T follicular helper cell (primary cell): Measurements from ENCODE around the gene LTBR.
"Not testable (repeated sequence)": the region's sequence is repeated elsewhere in the genome, so short reads cannot be mapped to it uniquely, and the experiment has no call there.

Experiments
- DNase-seq: peaks from one replicate; pipeline ENCODE4 v3.0.0-alpha.2; 2020; ENCODE audit warnings: low read depth
- total RNA-seq, 2 experiments: gene quantifications; one replicate each; lab custom pipeline; 2026; lab: John Stamatoyannopoulos, UW

LTBR gene
- 0.12 to 0.26 reads per million in 2 experiments for total RNA-seq

DNA sequence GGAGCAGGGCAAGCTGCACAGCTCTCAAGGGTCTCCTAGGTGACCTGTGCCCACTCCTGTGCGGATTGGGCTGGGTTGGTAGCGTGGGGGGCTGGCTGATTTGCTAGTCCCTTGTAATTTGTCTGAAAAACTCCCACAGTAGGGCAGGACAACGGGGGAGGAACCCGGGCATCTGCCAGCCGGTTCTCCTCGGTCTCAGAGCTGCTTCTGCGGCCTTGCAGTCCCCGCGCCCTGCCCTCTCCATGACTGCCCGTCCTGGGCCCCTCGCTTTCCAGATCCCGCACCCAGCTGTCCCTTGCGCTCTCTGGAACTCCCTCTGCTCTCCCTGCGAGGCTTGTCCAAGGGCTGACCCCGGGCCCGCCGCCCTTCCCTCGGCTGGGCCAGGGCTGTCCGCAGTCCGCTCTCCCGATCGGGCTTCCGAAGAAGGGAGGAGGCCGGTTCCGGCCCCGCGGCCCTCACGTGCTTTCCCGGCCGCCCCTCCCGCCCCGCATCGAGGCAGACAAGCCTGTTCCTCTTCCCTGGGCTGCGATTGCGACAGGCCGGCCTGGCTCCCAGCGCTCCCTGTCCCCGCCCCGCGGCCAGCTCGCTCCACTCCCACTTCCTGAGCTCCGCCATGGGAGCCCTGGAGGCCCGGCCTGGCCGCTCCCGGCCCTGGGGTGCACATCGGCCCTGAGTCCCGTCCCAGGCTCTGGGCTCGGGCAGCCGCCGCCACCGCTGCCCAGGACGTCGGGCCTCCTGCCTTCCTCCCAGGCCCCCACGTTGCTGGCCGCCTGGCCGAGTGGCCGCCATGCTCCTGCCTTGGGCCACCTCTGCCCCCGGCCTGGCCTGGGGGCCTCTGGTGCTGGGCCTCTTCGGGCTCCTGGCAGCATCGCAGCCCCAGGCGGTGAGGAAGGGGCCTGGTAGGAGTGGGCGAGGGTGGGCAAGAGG is at the start of gene LTBR:
Gene LTBR, plus strand, starts transcription at position 591 of the 927 bp plus-strand sequence. Its CDS starts 197 bp downstream, at position 788.
- DNase-seq = no peak

DNA sequence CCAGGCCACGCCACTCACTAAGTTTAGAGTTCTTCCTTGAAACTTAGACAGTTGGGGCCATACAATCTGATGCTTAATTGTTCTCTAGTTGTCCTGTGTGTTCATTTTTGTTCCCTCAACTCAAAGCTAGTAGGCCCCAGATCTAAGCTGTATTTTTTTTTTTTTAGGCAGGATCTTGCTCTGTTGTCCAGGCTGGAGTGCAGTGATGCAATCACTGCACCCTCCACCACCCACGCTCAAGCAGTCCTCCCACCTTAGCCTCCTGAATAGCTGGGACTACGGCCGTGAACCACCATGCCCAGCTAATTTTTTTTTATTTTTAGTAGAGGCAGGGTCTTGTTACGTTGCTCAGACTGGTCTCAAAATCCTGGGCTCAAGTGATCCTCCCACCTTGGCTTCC is 49.6 kb upstream of the LTBR start:
- DNase-seq = no peak

DNA sequence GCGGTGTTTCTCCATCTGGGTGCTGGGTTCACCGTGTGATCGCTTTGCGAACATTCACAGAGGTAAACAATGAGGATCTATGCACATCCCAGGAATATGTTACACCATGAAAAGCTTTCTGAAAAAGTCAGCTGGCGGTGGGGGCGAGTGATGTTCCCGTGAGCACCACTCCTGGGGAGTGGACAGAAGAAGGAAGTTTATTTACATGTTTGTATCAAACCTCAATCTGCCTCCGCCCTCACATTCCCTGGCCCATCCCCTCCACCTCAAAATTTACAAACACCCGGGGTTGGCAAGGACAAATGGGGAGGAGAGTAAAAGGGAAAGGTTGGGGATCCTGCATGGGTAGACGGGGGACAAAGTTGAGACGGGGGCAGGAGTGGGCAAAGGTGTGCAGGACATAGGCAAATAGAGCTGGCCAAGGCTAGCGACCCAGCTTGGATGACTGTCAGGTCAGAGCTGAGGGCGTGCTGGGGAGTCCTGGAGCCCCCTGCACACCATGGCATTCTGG is 49.0 kb upstream of the LTBR start:
- DNase-seq = no peak

DNA sequence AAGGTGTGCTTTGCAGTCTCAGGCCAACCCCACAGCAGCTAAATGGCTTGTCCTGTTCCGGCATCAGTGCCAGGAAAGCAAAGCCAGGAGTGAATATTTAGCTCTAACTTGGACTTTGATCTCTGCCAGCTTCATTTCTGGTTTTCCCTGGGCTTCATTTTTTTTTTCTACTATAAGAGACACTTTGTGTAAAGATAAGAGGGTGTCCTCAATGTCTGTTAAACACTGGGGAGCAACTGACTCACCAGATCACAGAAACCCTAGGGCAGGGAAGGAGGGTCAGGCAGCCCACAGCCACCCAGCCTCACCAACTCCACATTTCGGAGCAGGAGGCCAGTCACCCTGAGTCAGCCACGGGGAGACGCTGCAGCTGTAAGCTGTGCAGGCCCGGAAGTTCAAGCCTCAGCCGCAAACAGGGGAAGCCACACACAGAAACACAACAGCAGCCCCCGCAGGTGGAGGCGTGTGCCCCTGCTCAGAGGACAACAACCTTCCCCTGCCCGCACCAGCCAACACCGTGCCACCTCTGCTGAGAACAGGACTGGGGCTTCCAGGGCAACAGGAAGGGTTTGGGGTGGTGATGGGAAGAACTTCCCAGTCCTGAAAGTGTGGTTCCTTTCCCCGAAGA is 48.4 kb upstream of the LTBR start:
- DNase-seq = peak; percentile 69

DNA sequence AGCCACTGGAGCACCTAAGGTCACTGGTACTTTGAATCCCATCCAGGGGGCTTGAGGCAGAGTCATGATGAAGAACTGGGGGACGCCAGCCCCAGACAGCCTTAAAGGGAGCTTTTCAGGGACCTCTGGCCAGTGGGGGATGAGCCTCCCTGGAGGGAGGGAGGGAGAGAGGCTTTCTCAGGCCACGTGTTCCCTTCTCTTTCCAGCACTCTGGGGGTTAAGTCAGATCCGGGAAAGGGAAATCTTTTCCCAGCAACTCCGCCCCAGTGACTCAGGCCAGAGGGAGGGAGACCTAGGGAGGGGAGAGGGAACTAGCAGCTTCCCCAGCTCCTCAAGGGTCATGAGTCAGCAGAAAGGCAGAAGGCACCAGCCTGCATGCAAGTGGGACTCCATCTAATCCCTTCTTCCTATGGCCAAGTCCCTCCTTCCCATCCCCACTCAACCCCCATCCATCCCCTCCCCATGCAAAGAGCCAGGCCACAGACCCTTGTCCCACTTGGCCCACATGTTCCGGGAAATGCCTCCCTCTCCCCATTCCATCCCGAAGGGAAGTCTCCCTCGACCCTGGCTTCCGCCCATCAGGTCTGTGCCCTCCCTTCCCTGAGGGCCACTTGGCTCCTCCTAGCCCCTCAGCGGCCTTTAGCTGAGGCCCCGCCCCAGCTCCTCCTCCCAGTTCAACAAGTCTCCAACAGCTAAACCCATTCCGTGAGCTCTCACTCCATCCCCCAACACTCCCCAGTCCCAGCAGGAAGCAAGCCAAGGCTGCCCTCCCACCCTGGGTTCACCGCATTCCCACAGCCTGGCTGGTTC is 47.7 kb upstream of the LTBR start:
- DNase-seq = no peak

DNA sequence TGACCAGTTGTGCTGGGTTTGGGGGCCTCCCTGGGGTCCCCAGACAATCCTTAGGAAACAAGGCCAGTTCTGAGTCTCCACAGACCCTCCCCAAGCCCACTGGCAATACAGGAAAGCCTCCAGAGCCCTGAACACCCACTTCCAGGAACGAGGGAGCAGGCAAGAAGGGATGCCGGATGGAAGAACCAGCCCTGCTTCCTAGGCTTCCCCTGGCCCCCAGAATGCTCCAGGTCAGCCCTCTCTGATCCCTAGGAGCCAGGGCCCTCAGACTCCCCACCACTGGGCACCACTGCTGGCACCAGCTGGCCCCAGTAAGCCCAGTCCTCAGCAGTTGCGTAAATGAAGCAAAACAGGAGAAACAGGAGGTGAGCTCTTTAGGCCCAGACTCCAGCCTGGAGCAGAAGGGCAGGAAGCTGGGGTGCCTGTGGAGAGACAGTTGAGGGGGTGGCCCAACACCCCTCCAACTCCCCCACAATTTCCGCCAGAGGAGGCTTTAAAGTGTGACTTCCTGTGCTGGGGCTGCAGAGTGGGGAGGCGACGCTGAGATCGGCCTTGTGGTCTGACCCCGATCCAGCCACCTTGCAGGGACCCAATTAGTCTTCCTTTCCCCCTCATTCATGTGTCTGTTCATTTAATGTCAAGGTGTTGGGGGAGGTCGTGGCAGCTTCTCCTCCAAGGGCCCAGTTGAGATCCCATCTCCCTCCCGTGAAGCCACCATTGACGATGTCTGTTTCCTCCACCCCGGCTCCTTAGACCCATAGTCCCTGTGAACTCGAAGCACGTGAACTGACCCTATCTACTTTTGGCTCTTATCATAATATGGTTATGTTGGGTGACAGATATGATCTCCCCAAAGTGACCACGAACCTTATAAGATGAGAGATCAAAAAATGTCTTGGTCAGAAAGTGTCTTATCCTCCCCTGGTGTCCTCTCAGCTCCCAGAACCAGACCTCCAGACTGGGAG is 46.8 kb upstream of the LTBR start:
- peak; percentile 42 for DNase-seq

DNA sequence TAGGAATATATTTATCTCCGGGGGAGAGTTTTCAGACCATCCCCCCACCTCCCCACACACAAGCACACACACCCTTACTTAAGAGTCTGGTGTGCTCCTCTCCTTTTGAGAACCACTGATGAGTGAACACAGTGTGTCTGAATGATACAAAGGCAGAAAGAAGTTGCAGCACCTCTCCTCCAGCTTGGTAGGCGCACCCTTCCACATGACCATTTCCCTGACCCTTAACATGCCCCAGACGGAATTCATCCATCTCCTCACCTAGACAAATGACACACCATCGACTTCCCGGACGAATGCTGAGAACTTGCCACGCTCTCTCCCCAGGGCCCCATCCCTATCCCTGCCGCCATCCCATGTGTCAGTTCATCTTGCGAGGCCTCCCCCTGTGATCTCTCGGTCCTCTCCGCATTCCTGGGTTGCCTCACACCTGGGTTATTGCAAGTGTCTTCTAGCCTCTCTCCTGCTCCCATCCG is 46.0 kb upstream of the LTBR start:
- no peak for DNase-seq

DNA sequence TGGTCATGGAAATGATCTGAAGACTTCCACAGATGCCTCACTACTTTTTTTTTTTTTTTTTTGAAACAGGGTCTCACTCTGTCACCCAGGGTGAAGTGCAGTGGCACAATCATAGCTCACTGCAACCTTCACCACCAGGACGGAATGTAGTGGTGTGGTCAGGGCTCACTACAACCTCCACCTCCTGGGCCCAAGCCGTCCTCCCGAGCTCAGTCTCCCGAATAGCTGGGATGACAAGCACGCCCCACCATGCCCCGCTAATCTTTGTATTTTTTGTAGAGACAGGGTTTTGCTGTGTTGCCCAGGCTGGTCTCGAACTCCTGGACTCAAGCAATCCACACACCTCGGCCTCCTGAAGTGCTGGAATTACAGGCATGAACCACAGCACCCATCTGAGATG is 45.4 kb upstream of the LTBR start:
- DNase-seq = not testable (repeated sequence)

DNA sequence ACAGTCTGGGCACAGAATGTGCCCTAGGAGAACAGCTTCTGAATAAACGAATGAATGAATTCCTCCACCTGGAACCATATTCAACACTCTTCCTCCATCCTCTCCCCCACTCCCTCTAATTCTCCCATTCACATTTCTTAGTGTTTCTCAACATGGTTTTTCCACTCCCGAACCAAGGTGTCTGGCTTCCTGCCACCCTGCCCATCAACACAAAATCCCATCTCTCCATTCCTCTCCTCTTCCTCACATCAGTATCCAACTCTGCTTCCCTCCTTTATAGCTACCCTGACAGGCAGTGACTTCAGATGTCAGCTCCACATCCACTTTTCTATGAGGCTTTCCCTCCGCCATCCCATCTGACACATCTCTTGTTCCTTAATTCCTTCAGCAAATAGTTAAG is 45.0 kb upstream of the LTBR start:
- DNase-seq = no peak

DNA sequence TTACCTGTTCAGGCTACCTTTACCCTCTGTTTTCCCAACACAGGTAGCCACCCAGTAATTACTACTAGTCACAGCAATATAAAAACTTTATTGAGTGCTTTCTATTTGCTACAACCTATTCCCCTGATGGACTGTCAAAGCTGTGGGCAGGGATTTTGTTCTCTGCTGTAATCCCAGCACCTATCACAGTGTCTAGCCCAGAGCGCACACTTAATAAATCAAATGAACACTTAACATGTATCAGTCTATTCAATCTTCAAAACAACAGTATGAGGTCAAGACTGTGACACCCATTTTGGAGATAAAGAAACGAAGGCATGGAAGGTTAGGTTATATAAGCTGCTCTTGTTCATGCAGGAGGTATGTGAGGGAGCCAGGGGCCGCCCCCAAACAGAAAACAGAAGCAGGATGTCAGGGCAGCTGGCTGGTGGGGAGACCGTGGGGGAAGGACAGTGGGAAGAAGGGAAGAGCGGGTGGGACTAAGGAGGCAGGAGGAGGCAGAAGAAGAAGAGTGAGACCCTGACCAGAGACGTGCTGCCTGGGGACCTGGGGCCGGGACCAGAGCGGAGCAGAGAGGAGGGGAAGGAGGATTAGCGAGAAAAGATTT is 43.8 kb upstream of the LTBR start:
- no peak for DNase-seq

DNA sequence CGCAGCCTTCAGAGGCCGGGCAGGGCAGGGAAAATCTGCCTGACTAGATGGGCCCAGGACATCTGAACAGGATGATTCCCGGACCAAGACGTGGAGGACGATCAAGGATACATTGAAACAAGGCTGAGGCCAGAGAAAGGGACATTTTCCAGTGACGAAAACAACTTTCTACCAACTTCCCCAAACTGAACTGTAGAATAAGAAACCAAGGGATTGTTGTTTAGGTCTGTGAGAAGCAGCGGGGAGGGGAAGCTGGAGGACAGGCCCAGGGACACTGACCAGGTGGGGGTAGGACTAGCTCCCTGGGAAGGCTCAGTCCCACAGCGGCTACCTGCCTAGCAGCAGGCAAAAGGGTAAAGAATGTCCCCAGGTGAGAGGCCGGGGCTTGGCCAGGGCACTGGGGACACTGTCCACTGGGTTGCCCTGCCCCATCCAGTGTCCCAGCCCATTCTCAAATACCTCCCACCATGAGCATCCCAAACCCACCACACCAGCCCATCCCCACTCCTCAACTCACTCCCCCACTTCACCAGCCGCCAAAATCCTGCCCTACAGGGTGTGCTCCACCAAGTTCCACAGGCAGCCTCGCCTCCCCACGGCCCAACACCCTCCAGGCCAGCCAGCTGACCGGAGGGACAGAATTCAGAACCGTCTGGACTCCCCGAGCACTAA is 43.1 kb upstream of the LTBR start:
- no peak for DNase-seq

DNA sequence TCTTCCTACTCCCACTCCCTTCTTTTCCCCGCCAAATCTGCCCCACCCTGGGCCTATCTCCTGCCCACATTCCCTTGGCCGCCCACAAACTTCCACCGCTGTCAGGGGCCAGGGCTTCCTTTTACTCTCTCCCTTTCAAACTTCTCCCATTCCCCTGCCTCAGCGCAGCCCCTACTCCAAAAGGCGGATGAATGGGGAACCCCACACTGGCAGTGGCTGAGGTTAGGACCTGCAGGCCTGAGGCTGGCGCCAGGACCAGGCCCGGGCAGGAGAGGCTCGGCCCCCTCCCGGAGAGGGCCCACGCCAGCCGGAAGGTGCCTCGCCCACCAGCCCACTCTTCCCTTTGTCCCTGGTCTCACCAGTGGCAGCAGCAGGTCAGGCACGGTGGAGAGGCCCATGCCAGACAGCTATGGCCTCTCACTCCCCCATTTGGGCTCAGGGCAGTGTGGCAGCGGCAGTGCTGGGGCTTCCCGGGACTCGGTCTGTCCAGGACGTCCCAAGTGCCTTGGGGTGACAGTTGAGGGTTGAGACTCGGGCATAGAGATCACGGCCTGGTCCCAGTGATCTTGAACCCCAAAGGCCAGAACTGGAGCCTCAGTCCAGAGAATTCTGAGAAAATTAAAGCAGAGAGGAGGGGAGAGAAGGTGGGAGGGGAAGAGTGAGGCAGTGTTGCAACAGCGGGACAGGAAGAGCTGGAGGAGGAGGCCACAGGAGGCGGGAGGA is 42.4 kb upstream of the LTBR start, which contains the start of gene TNFRSF1A:
Gene TNFRSF1A, minus strand, starts transcription at position 660 of the 723 bp plus-strand sequence. Its CDS starts 262 bp downstream, at position 398.
- DNase-seq = no peak

DNA sequence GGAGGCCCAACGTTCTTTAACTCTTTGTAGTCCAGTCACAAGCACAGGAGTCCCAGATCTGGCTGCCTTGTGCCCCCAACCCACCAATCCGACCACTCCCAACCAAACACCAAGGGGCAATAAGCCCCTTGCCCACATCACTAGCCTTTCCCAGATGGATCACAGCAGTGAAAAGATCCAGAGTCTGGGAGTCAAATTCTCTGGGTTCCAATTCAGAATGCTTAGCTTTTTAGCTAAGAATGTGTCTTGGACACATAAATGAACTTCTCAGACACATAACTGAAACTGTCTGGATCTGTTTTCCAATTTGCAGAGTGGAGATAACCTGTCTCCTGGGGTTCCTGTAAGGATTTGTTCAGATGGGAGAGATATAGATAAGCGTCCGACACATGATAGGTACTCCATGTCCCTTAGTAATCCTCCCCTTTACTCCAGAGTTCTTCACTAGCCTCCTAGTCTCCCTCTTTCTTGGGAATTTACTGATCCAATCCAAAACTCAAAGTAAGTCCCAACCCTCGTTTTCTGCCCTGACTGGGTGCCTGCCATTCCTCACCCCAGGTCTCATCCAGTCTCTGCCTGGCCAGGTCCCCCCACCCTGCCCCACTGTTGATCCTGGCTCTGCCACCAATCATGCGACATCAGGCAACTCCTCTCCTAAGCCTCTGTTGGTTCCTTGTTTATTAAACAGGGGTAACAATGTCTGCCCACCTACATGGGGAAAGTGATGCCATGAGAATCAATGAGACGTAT is 41.6 kb upstream of the LTBR start:
- DNase-seq = no peak

DNA sequence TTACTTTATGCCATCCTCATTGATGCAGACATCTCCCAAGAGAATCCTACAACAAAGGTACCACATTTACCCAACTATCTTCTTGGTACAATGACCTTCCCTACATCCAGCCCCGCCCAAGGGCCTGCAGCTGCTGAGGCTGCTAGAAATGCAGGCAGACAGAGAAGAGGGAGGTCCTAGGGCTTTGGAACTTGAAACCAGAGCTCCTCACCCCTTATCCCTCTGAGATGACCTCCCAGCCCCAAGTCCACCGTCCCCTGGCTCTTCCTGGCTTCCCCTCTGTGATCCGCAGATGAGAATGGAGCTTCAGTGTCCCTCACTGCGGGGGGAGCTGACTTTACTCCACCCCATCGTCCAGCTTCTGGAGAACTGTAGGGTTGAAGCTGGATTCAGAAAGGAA is 40.4 kb upstream of the LTBR start:
- no peak for DNase-seq

DNA sequence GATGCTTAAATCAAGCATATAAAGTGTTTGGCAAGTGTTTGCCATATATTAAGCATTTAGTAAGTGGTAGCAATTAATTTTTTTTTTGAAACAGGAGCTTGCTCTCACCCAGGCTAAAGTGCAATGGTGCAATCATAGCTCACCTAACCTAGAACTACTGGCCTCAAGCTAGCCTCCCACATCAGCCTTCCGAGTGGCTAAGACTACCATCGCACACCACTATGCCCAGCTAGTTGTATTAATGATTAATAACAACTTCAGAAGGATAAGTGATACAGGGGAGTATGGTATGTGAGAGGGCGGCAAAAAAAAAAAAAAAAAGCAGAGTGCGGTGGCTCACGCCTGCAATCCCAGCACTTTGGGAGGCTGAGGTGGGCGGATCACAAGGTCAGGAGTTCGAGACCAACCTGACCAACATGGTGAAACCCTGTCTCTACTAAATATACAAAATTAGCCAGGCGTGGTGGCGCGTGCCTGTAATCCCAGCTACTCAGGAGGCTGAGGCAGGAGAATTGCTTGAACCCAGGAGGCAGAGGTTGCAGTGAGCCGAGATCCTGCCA is 39.8 kb upstream of the LTBR start:
- not testable (repeated sequence) for DNase-seq

DNA sequence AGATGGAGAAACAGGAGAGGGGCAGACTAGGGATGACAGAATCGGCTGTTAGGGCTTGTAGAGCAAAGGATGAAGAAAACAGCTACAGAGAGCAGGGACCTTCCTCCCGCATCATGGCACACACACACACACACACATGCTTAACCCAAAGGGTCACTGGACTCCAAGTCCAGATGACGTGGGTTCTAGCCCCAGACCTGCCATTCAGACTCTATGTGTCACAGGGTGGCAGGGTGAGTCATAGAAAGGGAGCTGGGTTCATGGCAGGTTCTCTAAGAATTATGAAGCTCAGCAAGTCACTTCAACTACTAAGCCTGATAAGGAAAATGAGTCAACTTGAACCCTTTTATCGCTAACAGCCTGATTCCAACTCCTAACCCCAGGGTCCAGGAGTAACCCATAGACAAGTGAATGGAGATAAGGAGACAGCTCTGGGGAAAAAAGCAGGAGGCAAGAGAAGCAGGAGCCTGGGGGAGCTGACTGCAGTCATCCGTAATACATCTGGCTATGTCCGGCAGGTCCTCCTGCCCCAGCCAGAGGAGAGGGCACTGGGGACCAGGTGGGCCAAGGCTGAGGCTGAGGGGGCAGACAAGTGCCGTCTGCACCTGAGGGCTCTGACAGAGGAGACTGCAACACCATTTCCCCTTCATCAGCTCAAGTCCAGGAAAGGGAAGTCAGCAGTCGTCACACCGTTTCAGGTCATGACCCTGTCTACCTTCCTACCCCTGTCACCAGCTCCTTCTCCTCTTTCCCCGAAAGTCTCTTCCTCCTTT is 38.5 kb upstream of the LTBR start:
- no peak for DNase-seq

DNA sequence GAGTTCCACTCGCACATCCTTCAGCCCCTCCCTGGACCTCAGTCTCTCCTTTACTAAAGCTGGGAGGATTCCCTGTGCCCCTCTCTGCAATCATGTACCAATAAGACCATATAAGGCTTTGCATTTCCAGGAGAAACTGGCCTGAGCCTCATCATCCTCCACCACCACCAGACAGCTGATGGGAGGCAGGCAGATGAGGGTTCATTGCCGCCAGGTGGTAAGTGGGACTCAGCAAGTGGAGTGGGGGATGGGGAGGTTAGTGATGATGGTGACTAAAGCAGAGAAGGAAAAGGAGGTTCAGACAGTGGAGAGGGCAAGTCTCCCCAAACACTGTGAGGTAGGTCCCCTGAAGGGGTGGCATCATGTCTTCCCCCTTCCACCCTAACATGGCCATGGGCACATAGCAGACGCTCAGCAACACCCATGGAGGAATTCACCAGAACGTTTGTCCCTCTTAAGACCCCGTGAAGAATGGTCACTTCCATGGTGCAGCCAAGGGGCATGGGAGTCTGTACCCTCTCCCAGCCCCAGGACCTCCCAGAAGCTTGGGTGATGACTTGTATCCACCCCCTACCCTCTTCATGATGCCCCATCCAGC is 37.6 kb upstream of the LTBR start:
- no peak for DNase-seq
